NOMO-1 treated with dmso at 0.1 percent for 144 hours (cell line): Measurements from ENCODE around the gene BAG1.

ENCODE experiments used
- DNase-seq: peaks from one replicate; lab custom pipeline; 2025; ENCODE audit not compliant: unreplicated experiment; lab: John Stamatoyannopoulos, UW

Gene BAG1

GRCh38 chr9:33277484-33277883, 13.0 kb upstream of the BAG1 start:
- DNase-seq: no peak

DNA sequence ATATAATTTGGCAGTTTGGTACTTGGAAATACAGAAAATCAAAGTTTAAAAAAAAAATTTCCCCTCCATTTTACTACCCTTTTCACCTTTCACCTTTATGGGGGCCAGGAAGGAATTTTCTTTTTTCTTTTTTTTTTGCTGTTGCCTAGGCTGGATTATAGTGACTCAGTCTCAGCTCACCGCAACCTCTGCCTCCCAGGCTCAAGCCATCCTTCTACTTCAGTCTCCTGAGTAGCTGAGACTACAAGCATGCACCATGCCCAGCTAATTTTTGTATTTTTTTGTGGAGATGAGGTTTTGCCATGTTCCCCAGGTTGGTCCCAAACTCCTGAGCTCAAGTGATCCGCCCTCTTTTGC, 9.4 kb upstream of the BAG1 start:
- DNase-seq: no peak

GRCh38 chr9:33273266-33273971, 8.9 kb upstream of the BAG1 start:
- DNase-seq: no peak

GRCh38 chr9:33272061-33272460, 7.6 kb upstream of the BAG1 start:
- no peak for DNase-seq

GRCh38 chr9:33270146-33270545, 5.6 kb upstream of the BAG1 start:
- no peak for DNase-seq

- DNase-seq: no peak
These were observed 2.8 kb upstream of the BAG1 start for GRCh38 chr9:33267151-33267767.

- no peak for DNase-seq
These were observed 830 bp upstream of the BAG1 start for GRCh38 chr9:33265211-33265865.

DNA sequence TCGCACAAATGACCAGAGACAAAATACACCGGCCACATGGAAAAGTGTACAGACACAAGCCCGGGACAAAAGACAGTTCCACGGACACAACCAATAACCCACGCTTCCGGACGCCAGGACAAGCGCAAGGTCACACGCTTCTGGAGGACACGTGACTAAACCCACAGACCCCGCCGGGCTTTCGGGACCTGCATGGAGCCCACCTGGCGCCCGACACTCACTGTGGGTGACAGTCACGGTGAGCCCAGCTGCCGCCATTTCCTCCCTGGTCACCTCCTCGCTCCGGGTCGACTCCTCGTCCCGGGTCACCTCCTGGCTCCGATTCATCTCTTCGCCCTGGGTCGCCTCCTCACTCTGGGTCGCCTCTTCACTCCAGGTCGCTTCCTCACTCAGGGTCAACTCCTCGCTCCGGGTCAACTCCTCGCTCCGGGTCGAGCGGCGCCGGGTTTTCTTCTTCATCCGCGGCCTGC, 470 bp downstream of the BAG1 start:
- no peak for DNase-seq

DNA sequence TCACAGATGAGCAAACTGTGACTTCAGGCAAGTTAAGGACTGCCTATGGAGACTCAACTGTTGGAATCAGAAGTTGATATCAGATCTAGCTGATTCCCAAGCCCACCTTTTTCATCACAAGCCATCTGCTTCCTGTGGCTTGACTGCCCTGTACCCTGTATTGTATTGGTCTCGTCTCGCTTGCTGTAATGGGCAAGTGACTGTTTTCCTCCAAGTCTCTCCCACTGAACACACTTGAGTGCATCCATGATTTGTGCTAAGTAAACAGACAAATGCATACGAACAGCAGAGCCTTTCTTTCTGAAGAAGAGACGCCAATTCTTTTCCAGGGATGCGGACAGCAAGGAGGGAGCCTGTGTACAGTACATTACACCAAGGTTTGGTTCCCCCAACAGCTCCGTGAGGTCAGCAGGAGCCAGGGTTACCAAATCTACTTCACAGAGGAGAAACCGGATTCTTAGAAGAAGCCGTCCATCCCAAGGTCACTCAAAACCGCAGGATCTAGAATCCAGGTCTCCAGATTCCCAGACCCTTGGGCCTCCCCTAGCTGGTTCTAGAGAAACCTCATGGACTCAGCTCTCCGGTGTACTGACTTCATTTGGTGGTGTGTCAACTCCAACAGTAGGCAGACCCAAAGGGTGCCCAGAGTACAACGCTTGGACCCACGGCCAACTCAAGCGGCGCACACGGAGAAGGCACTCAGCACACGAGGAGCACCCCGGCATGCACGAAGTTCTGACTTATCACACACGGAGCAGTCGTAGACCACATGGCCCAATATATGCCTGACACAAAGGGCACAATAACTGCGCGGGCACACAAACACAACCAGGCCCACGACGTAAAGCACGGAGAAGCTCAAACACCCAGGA, 1.1 kb downstream of the BAG1 start:
- peak; percentile 15 for DNase-seq

DNA sequence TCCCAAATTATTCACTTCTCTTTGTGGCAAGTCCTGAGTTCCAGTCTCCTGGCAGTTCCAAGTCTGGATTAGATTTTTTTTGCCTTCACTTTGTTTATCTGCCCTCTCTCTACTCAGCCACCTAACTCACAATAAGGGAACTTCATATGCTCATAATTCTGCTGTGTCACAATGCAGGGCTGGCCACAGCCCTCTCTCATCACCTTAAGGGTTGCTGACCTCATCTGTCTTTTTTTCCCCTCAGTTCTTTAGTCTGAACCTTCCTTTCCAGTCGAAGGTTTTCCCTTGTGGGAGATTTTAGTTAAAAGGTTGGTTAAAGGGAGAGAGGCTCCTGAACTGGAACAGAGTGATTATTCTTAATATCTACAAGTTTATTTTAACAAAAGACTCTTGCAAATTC, 4.1 kb downstream of the BAG1 start:
- DNase-seq: no peak

- DNase-seq: no peak
These were observed 7.2 kb downstream of the BAG1 start for GRCh38 chr9:33257276-33257675.

- no peak for DNase-seq
These were observed 8.3 kb downstream of the BAG1 start for GRCh38 chr9:33256236-33256635.

DNA sequence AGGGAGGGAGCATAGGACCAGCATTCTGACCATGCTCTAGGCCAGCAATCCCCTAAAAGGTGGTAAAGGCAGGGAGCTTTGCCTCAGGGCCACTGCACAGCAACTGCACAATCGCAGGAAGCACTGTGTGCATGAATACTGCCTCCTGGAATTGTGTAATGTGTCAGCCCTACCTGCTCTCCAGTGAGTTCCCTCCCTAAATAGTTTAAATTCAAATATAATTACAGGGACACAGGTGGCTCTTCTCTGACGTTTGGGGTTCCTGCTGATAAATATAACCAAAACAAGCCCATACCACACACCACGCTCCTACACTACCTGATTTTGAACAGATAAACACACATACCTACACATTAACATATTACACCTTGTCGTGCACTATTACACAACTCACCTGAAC, 9.0 kb downstream of the BAG1 start:
- DNase-seq: no peak

- DNase-seq: no peak
These were observed 9.5 kb downstream of the BAG1 start for GRCh38 chr9:33255014-33255413.

- no peak for DNase-seq
These were observed 10.3 kb downstream of the BAG1 start for GRCh38 chr9:33254211-33254610.

GRCh38 chr9:33250458-33250995, 14.0 kb downstream of the BAG1 start:
- DNase-seq: no peak

DNA sequence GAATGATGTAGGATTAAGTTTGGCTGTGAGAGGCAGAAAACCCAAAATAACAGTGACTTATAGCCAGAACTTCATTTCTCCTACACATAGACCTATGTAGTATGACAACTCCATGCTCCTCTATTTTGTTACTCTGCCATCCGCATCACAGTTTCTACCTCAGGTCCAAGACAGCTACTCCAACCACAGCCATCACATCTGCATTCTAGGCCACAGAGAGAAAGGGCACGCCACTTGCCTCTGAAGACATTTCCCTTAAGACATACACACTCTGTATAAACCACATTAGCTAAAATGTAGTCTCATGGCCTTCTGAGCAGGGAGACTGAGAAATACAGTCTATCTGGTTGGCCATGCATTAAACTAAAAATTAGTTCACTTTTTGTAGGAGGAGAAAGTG, 14.5 kb downstream of the BAG1 start:
- no peak for DNase-seq

- DNase-seq: no peak
These were observed 15.3 kb downstream of the BAG1 start for GRCh38 chr9:33249087-33249658.

- no peak for DNase-seq
These were observed 15.9 kb downstream of the BAG1 start for GRCh38 chr9:33248606-33249005.

DNA sequence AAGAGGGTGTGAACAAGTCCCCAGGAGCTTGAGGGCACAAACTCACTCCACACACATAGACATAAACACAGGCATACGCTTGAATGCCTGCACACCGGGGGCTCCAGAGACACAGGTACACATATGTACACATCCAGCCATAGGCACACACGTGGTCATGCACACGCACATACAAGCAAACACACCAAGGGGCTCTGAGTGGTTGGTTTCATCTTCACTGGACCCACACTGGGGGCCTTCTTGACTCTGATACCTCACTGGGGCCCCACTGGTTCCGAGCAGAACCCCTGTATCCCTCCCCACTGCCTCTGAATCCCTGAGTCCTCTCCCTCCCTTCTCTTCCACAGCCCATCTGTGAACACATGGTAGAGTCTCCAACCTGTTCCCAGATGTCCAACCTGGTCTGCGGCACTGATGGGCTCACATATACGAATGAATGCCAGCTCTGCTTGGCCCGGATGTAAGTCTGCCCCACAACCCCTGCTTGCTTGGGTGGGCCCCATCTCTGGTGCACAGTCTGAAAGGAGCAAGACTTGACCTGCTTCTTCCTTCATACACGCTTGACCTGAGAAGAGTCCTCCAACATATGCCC, 18.1 kb downstream of the BAG1 start:
- no peak for DNase-seq
